ENCODE measurements around the gene CMBL.
A peak's percentile ranks its signal among the peaks of the same experiment; 100 is the strongest.
"Not testable (repeated sequence)": the region's sequence is repeated elsewhere in the genome, so short reads cannot be mapped to it uniquely, and the experiment has no call there.

The CMBL gene

DNA sequence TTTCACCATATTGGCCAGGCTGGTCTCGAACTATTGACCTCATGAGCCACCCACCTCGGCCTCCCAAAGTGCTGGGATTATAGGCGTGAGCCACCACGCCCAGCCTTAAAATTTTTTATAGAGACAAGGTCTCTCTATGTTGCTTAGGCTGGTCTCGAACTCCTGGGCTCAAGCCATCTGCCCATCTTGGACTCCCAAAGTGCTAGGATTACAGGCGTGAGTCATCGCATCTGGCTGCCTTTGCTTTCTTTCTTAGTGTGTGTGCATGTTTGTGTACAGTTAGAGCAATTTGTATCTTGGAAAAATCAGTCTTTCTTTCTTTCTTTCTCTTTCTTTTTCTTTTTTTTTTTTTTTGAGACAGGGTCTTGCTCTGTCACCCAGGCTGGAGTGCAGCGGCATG, 22.3 kb downstream of the CMBL start:
- DNase-seq (ENCODE audit: low read depth): not testable (repeated sequence)

DNA sequence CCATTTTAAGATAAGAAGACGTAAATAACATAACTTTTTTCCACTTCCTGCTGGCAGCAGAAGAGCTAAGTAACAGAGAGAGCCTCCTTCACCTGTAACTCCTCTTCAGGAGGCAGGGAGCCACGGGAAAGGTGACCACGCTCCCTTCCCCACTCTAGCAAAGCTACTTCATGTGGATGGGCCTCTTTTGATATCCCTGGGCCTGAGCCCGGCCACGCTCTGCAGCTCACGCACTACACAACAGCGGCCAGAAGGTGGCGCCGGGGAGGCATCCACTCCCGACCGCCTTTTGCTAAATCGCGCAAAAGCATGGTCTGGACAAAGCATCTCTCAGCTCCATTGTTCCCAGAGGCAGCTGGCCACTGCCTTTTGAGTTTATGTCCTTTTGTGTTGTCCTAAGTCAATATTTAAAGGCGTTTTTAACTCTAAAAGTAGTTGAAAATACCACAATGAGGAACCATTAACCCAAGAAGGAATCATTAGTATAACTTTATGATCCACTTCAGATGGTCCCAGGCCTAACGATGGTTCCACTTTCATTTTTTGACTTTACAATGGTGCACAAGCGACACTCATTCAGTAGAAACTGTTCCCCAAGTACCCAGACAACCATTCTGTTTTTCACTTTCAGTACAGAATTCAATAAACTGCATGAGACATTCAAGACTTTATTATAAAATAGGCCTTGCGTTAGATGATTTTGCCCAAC, 23.6 kb downstream of the CMBL start:
- peak; percentile 62 for DNase-seq (ENCODE audit: low read depth)

DNA sequence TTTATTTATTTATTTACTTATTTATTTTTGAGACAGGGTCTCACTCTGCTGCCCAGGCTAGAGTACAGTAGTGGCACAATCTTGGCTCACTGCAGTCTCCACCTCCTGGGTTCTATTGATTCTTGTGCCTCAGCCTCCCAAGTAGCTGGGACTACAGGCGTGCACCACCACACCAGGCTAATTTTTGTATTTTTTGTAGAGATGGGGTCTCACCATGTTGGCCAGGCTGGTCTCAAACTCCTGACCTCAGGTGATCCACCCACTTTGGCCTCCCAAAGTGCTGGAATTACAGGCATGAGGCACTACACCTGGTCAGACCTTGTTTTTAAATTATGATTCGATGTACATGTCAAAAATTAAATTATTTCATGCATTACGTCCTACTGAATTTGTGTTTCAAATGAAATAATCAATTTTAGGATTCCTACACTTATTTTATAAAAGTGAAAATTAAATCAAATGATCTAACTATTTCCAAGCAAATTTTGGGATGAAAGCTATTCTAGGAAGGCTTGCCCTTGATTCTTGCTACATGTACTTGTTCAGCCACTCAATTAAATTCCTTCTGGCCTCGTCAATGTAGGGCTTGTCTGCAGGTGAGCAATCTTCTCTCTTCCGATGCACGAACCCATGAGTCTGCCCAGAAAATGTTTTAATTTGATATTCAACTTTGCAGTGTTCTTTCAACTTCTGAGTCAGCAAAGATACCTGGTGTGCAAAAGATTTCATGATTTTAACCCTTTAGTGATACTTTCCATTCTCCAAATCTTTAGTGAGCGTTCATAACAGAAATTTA, 27.6 kb downstream of the CMBL start:
- no peak for DNase-seq (ENCODE audit: low read depth)

DNA sequence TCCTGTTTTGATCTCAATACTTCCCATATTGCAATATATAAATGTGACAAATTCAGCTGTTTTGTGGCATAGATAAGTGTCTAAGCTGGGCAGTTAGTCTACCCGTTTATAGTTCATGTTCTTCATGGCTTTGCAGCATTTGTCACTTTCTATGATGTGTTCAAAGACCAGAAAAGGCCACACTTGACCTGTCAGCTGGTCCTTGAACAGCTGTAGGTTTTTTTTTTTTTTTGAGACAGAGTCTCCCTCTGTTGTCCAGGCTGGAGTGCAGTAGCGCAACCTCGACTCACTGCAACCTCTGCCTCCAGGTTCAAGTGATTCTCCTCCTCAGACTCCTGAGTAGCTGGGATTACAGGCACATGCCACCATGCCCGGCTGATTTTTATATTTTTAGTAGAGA, 28.4 kb downstream of the CMBL start:
- DNase-seq (ENCODE audit: low read depth): no peak

GRCh38 chr5:10278658-10279279, 28.9 kb downstream of the CMBL start:
- no peak for DNase-seq (ENCODE audit: low read depth)

GRCh38 chr5:10277773-10278630, 29.7 kb downstream of the CMBL start:
- DNase-seq (ENCODE audit: low read depth): no peak

- DNase-seq (ENCODE audit: low read depth): no peak
These were observed 31.0 kb downstream of the CMBL start for GRCh38 chr5:10276691-10277090.

GRCh38 chr5:10275991-10276390, 31.7 kb downstream of the CMBL start:
- no peak for DNase-seq (ENCODE audit: low read depth)

GRCh38 chr5:10275460-10275859, 32.2 kb downstream of the CMBL start:
- DNase-seq (ENCODE audit: low read depth): no peak

DNA sequence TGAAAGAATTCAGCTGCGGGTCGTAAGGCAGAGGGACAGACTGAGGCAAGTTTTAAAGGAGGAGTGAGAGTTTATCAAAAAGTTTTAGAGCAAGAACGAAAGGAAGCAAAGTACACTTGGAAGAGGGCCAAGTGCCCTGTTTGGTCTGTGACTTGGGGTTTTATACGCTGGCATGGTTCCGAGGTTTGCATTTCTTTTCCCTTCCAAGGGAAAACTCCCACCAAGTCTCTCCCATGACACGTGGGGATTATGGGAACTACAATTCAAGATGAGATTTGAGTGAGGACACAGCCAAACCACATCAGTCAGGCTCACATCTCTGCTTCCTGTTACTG, 34.9 kb downstream of the CMBL start:
- not testable (repeated sequence) for DNase-seq (ENCODE audit: low read depth)

DNA sequence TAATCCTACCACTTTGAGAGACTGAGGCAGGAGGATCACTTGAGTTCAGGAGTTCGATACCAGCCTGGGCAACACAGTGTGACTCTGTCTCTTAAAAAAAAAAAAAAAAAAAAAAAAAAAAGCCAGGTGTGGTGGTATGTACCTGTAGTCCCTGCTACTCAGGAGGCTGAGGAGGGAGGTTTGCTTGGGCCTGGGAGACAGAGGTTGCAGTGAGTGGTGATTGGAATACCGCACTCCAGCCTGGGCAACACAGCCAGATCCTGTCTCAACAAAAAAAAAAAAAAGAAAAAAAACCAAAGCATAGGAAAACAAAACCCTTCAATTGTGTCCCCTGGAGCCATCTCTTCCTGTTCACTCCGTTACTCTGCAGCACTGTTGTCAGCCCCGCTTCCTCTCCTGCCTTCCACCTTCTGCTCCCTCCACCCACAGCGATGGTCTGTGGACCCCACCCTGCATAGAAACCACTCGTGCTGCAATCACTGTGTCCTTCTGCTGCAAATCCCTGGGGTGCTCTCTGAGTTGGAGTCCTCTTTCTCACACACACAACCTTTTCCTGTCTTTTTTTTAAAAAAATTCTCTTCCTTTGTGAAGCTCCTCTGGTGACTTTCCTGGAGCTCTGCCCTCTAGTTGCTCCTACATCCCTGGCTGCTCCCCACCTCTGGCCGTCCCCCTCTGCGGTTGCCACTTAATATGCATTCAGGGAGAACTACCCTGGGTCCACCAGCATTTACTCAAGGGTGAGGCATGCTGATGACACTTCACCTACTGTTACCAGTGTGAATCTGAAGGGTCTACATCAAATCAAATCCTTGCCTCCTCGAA, 35.4 kb downstream of the CMBL start:
- DNase-seq (ENCODE audit: low read depth): no peak

GRCh38 chr5:10268100-10268499, 39.6 kb downstream of the CMBL start:
- no peak for DNase-seq (ENCODE audit: low read depth)

DNA sequence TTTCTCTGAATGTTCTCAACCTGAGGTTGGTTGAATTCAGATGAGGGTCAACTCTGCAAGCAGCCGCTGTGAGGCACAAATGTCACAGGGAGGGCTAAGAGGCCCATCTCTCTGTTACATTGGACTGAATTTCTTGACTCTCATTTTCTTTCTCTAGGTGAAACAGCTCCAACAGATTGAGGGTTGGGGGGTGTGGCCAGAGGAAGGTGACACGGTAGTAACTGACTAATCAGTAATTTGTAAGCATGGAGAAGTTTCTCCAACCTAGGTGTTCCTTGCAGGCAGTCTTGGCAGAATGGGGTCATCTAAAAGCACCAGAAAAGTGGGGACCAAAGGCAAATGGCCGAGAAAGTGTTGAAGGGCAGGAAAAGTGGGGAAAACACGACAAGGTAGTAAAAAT, 40.9 kb downstream of the CMBL start:
- DNase-seq (ENCODE audit: low read depth): no peak

DNA sequence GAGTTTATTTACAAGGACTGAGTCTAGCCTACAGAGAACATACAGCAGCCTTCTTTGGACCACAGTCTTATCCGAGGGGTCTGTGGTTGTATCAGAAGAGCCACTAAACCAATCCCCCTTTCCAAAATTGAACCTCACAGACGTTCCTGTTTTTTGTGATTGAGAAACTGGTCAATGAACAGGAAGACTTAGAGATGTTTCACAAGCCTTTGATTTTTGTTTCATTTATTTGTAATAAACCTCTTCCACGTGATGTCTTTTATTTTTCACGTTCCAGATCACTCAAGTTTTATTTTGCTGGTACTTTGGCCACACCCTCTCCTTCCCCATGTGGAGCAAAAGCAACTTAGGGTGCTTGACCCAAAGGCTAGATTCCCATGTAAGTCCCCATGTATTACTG, 41.6 kb downstream of the CMBL start:
- no peak for DNase-seq (ENCODE audit: low read depth)

DNA sequence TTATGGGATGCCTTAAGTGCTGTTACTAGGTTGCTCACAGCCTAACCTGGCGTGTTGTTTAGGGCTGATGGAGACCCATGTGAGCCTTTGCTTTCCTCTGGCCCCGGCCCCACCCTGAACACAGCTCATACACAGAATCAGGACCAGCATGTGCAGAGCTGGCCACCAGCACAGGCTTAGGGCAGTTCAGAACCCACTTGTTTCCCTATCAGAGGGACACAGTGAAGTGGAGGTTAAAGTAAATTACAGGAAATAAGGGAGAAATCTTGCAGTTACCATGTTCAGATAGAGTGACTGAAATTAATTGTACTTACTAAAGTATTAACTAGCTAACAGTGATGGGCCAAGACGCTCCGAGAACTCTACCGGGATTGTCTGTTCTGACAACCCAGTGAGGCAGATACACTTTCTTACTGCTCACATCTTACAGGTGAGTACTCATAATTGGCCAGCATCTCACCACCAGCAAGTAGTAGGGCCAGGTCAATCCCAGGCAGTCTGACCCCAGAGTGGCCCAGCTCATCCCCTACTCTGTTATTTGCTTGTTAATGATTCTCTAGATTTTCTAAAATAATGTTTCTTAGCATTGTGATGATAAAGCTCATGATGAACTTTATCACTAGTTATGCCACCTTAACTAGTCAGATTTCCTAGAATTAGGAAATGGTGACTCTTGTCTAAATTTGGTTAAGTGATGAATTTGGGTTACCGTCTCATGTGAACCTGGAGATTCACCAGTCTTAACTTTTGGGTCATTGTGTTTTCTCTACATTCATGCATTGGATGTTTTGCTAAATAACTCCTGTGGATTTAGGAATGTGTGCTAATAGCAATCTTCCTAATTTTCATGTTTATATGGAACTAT, 42.2 kb downstream of the CMBL start:
- no peak for DNase-seq (ENCODE audit: low read depth)

DNA sequence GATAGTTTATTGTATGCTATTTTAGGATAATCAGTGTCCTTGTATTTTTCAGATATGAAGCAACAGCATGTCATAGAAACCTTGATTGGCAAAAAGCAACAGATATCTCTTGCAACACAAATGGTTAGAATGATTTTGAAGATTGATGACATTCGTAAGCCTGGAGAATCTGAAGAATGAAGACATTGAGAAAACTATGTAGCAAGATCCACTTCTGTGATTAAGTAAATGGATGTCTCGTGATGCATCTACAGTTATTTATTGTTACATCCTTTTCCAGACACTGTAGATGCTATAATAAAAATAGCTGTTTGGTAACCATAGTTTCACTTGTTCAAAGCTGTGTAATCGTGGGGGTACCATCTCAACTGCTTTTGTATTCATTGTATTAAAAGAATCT, 43.1 kb downstream of the CMBL start:
- DNase-seq (ENCODE audit: low read depth): no peak

DNA sequence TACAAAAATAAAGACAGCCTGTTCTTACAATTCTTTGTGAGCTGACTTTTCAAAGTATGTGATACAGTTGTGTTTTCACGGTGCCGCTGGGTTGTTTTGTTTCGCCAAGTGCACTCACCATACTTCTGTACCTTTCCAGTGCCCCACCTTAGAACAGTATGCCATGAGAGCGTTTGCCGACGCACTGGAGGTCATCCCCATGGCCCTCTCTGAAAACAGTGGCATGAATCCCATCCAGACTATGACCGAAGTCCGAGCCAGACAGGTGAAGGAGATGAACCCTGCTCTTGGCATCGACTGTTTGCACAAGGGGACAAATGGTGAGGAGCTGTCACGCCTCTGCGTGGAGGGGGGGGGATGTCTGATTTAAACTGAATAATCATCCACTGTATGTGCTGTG, 44.7 kb downstream of the CMBL start:
- DNase-seq (ENCODE audit: low read depth): no peak

GRCh38 chr5:10262121-10262774, 45.5 kb downstream of the CMBL start:
- DNase-seq (ENCODE audit: low read depth): no peak

- no peak for DNase-seq (ENCODE audit: low read depth)
These were observed 46.6 kb downstream of the CMBL start for GRCh38 chr5:10261065-10261464.

GRCh38 chr5:10259899-10260298, 47.8 kb downstream of the CMBL start:
- no peak for DNase-seq (ENCODE audit: low read depth)

All from activated T-helper 1 cell treated with Interleukin-2 at 50 U/mL for 16 hours (primary cell).